HFFc6 (cell line): ENCODE data around the gene MDGA2. TPM values are rescaled to one million over a fixed set of nuclear protein-coding genes. Genes with fewer than 3 reads are reported as not detected.

Experiments used
- DNase-seq: peaks from one replicate; pipeline ENCODE4 v3.0.0-alpha.2; 2018
- H3K27ac Mint-ChIP-seq: 2 replicates; pipeline ENCODE4 v1.8.0; 2020; ENCODE audit warnings: mild to moderate bottlenecking, mixed read lengths
- H3K27me3 Mint-ChIP-seq: 2 replicates; pipeline ENCODE4 v1.8.0; 2021; ENCODE audit warnings: mild to moderate bottlenecking, moderate library complexity, mixed read lengths; ENCODE audit not compliant: insufficient read depth
- H3K36me3 Mint-ChIP-seq: 2 replicates; pipeline ENCODE4 v1.8.0; 2021; ENCODE audit warnings: low read depth, mixed read lengths
- H3K4me1 Mint-ChIP-seq: 2 replicates; pipeline ENCODE4 v1.8.0; 2020; ENCODE audit warnings: low read depth, mixed read lengths
- H3K4me3 Mint-ChIP-seq: 2 replicates; pipeline ENCODE4 v1.8.0; 2020; ENCODE audit warnings: mild to moderate bottlenecking, moderate library complexity, mixed read lengths
- H3K9me3 Mint-ChIP-seq: 2 replicates; pipeline ENCODE4 v1.8.0; 2020; ENCODE audit warnings: mild to moderate bottlenecking, mixed read lengths
- CTCF ChIP-seq: fragments of 200-600 bp; sonication (generic); IDR thresholded peaks from 2 replicates; pipeline ENCODE4 v1.5.0; 2021; ENCODE audit warnings: antibody characterized with exemption, mild to moderate bottlenecking
- total RNA-seq, 6 experiments: library from RNA; stranded (reverse); fragmentation: NEBNext Ultra II Directional; extraction: Animal tissue kit (Norgen Biotek cat#: 25700); gene quantifications; 2 replicates in 1 of 6; 3 replicates in 5 of 6; pipeline ENCODE4 v1.2.3, GENCODE V29; 2021

The MDGA2 gene
- total RNA-seq, 6 experiments from 2014 or later, result not detected

GRCh38 chr14:47619392-47619791 lies 56.0 kb downstream of the MDGA2 start:
- Mint-ChIP-seq H3K4me1 (no peaks in the 10 kb centered on the region), H3K27me3 (no peaks in the 10 kb centered on the region; the same call in 1 of the 2 replicates), H3K27ac (no peak overlapping the region), H3K36me3 (no peaks in the 10 kb centered on the region), H3K9me3 (peaks cover 46% of the 10 kb centered on the region), H3K4me3 (no peak overlapping the region)
- DNase-seq, result no peak
- no peak for TF ChIP-seq CTCF

- Mint-ChIP-seq H3K4me1 (no peaks in the 10 kb centered on the region), H3K27me3 (no peaks in the 10 kb centered on the region), H3K36me3 (no peaks in the 10 kb centered on the region), H3K9me3 (peaks cover 62% of the 10 kb centered on the region), H3K4me3 (no peak overlapping the region), H3K27ac (no peak overlapping the region)
- no peak for TF ChIP-seq CTCF
- DNase-seq, result no peak
Measured at GRCh38 chr14:47606566-47606965, 68.8 kb downstream of the MDGA2 start.

- Mint-ChIP-seq H3K27ac (no peak overlapping the region), H3K36me3 (no peaks in the 10 kb centered on the region), H3K27me3 (no peaks in the 10 kb centered on the region), H3K4me1 (no peaks in the 10 kb centered on the region), H3K4me3 (no peak overlapping the region), H3K9me3 (peaks cover 49% of the 10 kb centered on the region)
- DNase-seq, result no peak
- TF ChIP-seq CTCF, result no peak
Measured at GRCh38 chr14:47596860-47597259, 78.5 kb downstream of the MDGA2 start.

GRCh38 chr14:47596232-47596631 lies 79.2 kb downstream of the MDGA2 start:
- DNase-seq, result no peak
- Mint-ChIP-seq H3K36me3 (no peaks in the 10 kb centered on the region; the same call in 1 of the 2 replicates), H3K27ac (no peak overlapping the region), H3K4me3 (no peak overlapping the region), H3K27me3 (no peaks in the 10 kb centered on the region), H3K4me1 (no peaks in the 10 kb centered on the region), H3K9me3 (peaks cover 54% of the 10 kb centered on the region)
- no peak for TF ChIP-seq CTCF

GRCh38 chr14:47595552-47595951 lies 79.9 kb downstream of the MDGA2 start:
- no peaks in the 10 kb centered on the region; the same call in 1 of the 2 replicates for H3K36me3 Mint-ChIP-seq
- H3K27ac Mint-ChIP-seq, result no peak overlapping the region
- no peak for DNase-seq
- TF ChIP-seq CTCF, result no peak
- H3K4me1 Mint-ChIP-seq, result no peaks in the 10 kb centered on the region
- H3K4me3 Mint-ChIP-seq, result no peak overlapping the region
- no peaks in the 10 kb centered on the region for H3K27me3 Mint-ChIP-seq
- peaks cover 56% of the 10 kb centered on the region for H3K9me3 Mint-ChIP-seq
